Fibroblast of lung (primary cell): ENCODE results near the gene ARHGEF39. TPM values are rescaled to one million over a fixed set of nuclear protein-coding genes. Genes with fewer than 3 reads are reported as not detected.
A peak's percentile ranks its signal among the peaks of the same experiment; 100 is the strongest.

Experiments
- DNase-seq, 2 donors: peaks; one replicate each; pipeline versions ENCODE4 v3.0.0 to v3.0.0-alpha.2; 2010; ENCODE audit warnings: low read depth in 2 of 2
- H2AFZ ChIP-seq: 2 replicates; pipeline ENCODE4 v1.5.1; 2012; ENCODE audit warnings: low read length, control low read depth, inconsistent platforms
- H3K27ac ChIP-seq: 2 replicates; pipeline ENCODE4 v1.5.1; 2011; ENCODE audit warnings: low read length, control low read depth; ENCODE audit not compliant: insufficient read depth
- H3K27me3 ChIP-seq: 2 replicates; pipeline ENCODE4 v1.5.1; 2011; ENCODE audit warnings: mild to moderate bottlenecking, low read length; ENCODE audit not compliant: control insufficient read depth, insufficient read depth
- H3K36me3 ChIP-seq: 2 replicates; pipeline ENCODE4 v1.5.1; 2011; ENCODE audit warnings: low read length; ENCODE audit not compliant: control insufficient read depth, insufficient read depth
- H3K4me1 ChIP-seq: 2 replicates; pipeline ENCODE4 v1.5.1; 2011; ENCODE audit warnings: low read length; ENCODE audit not compliant: control insufficient read depth, insufficient read depth; ENCODE audit errors: extremely low read depth
- H3K4me2 ChIP-seq: 2 replicates; pipeline ENCODE4 v1.5.1; 2011; ENCODE audit warnings: low read length, control low read depth; ENCODE audit not compliant: insufficient read depth; ENCODE audit errors: extremely low read depth
- H3K4me3 ChIP-seq, 4 experiments: fragments of 200-600 bp in 1 of 4; sonication (generic) in 1 of 4; replicated peaks in 1 of 4; 2 replicates each; pipeline ENCODE4 v1.5.1; 2011 to 2016; ENCODE audit warnings: low read length in 4 of 4, low read depth in 3 of 4, mild to moderate bottlenecking in 3 of 4, control low read depth in 2 of 4, inconsistent platforms in 1 of 4, mixed read lengths in 1 of 4; ENCODE audit not compliant: insufficient read depth in 1 of 4; ENCODE audit errors: control extremely low read depth in 1 of 4
- H3K79me2 ChIP-seq: 2 replicates; pipeline ENCODE4 v1.5.1; 2012; ENCODE audit warnings: mild to moderate bottlenecking, low read length, inconsistent platforms; ENCODE audit not compliant: control insufficient read depth, insufficient read depth
- H3K9ac ChIP-seq: 2 replicates; pipeline ENCODE4 v1.5.1; 2011; ENCODE audit warnings: mild to moderate bottlenecking, low read length, control low read depth; ENCODE audit not compliant: insufficient read depth
- H3K9me3 ChIP-seq: 2 replicates; pipeline ENCODE4 v1.5.1; 2012; ENCODE audit warnings: low read depth, low read length; ENCODE audit not compliant: control insufficient read depth, insufficient read depth
- H4K20me1 ChIP-seq: 2 replicates; pipeline ENCODE4 v1.5.1; 2011; ENCODE audit warnings: low read length; ENCODE audit not compliant: control insufficient read depth, insufficient read depth; ENCODE audit errors: extremely low read depth
- CTCF ChIP-seq, 2 donors: IDR thresholded peaks in 1 of 2; conservative IDR thresholded peaks in 1 of 2; 1 replicate in 1 of 2; 2 replicates in 1 of 2; pipeline ENCODE4 v1.5.1; 2011 to 2012; ENCODE audit warnings: low read length in 2 of 2, control low read depth in 1 of 2, inconsistent platforms in 1 of 2, low read depth in 1 of 2, mild to moderate bottlenecking in 1 of 2
- EZH2 ChIP-seq: IDR thresholded peaks from 2 replicates; pipeline ENCODE4 v1.5.1; 2012; ENCODE audit warnings: low read length, control low read depth, mild to moderate bottlenecking; ENCODE audit errors: missing control alignments
- polyA plus RNA-seq, 2 donors: library from polyadenylated mRNA; depleted of rRNA in 1 of 2; stranded (reverse) in 1 of 2; unstranded in 1 of 2; fragments of >200 nt; gene quantifications; 2 replicates each; pipeline ENCODE4 v1.2.1, GENCODE V29; 2011 to 2012; ENCODE audit warnings: missing spikeins in 1 of 2
- total RNA-seq: library from RNA; depleted of rRNA; stranded (reverse); fragments of >200 nt; gene quantifications from 2 replicates; pipeline ENCODE4 v1.2.1, GENCODE V29; 2014

ARHGEF39 gene
- total and polyA plus RNA-seq, 2 donors (not counting 1 experiment from before 2014, with no cell fraction given): 0.66 to 0.77 TPM

- H3K9ac ChIP-seq: no peak overlapping the region
- no peaks in the 10 kb centered on the region for H4K20me1 ChIP-seq
- H3K36me3 ChIP-seq: no peaks in the 10 kb centered on the region
- H3K9me3 ChIP-seq: no peaks in the 10 kb centered on the region
- no peaks in the 10 kb centered on the region for H3K27me3 ChIP-seq
- no peak overlapping the region for H3K4me2 ChIP-seq
- no peak overlapping the region for H2AFZ ChIP-seq
- DNase-seq: no peak
- TF ChIP-seq EZH2: no peak
- TF ChIP-seq CTCF (conservative IDR thresholded peaks at IDR 0.05 in 1 of 2, IDR thresholded peaks at IDR 0.05 in 1 of 2; ENCODE audit: low read depth in 1 of 2, low read length in 2 of 2): no peak
- H3K4me3 ChIP-seq: no peak overlapping the region
- H3K27ac ChIP-seq: no peak overlapping the region
- peaks cover 4% of the 10 kb centered on the region for H3K4me1 ChIP-seq
- H3K79me2 ChIP-seq: no peaks in the 10 kb centered on the region
Measured at GRCh38 chr9:35652829-35653209, 12.2 kb downstream of the ARHGEF39 start.

- Histone ChIP-seq H3K9ac (no peak overlapping the region), H2AFZ (no peak overlapping the region), H3K79me2 (no peaks in the 10 kb centered on the region), H3K4me2 (no peak overlapping the region), H3K4me3 (no peak overlapping the region), H3K4me1 (peaks cover 4% of the 10 kb centered on the region), H3K27ac (no peak overlapping the region), H3K9me3 (no peaks in the 10 kb centered on the region), H3K27me3 (no peaks in the 10 kb centered on the region), H4K20me1 (no peaks in the 10 kb centered on the region), H3K36me3 (no peaks in the 10 kb centered on the region)
- TF ChIP-seq CTCF (conservative IDR thresholded peaks at IDR 0.05 in 1 of 2, IDR thresholded peaks at IDR 0.05 in 1 of 2; ENCODE audit: low read depth in 1 of 2, low read length in 2 of 2): no peak
- TF ChIP-seq EZH2: no peak
- DNase-seq: peak in 1 of 2 donors; percentile 83
Measured at GRCh38 chr9:35651956-35652828, 12.8 kb downstream of the ARHGEF39 start.

- no peak for DNase-seq
- no peak within 1 kb of the TSS for H3K9ac ChIP-seq
- no peaks in the 10 kb centered on the region for H3K36me3 ChIP-seq
- H3K4me2 ChIP-seq: no peak within 1 kb of the TSS
- H3K27me3 ChIP-seq: no peaks in the 10 kb centered on the region
- peak within 1 kb of the TSS; percentile 12 for H2AFZ ChIP-seq
- no peak within 1 kb of the TSS for H3K27ac ChIP-seq
- TF ChIP-seq CTCF (conservative IDR thresholded peaks at IDR 0.05 in 1 of 2, IDR thresholded peaks at IDR 0.05 in 1 of 2; ENCODE audit: low read depth in 1 of 2, low read length in 2 of 2): no peak
- TF ChIP-seq EZH2: no peak
- H4K20me1 ChIP-seq: no peaks in the 10 kb centered on the region
- H3K9me3 ChIP-seq: no peaks in the 10 kb centered on the region
- H3K79me2 ChIP-seq: no peaks in the 10 kb centered on the region
- no peak within 1 kb of the TSS for H3K4me3 ChIP-seq
- peaks cover 5% of the 10 kb centered on the region for H3K4me1 ChIP-seq
Measured at GRCh38 chr9:35650341-35651158, 14.4 kb downstream of the ARHGEF39 start, which contains the start of gene SIT1. Gene SIT1, minus strand, starts transcription at chr9:35650931. Its CDS starts 78 bp downstream, at chr9:35650853.
